ENCODE data around the gene BLTP2. TPM values are rescaled to one million over a fixed set of nuclear protein-coding genes. Genes with fewer than 3 reads are reported as not detected.
"Not testable (repeated sequence)": the region's sequence is repeated elsewhere in the genome, so short reads cannot be mapped to it uniquely, and the experiment has no call there.

BLTP2 gene
- polyA plus RNA-seq, 3 donors from 2014 or later: 16.1 to 43.2 (median 24.3) TPM

DNA sequence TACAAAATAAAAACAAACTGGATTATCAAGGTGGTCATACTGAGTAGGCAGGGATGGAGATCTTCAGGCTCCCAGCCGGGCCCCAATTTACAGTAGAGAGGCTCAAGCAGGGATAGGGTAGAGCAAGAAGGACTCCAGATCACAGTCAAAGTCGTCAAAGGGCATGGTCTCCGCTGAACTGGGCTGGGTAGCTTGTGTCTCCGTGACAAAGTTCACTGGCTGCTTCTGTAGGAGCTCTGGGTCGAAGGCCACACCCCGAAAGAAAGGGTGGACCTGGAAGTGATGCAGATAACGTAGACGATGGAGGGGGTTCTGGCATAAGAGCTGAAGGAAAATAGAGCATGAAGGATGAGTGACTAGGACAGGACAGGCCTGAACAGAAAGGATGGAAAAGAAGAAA is 34.6 kb downstream of the BLTP2 start:
- no peak overlapping the region for H3K4me3 Mint-ChIP-seq
- peaks cover 0 to 2% (median 0%) of the 10 kb centered on the region in 3 donors for H3K27me3 Mint-ChIP-seq (ENCODE audit: low read depth in 3 of 3)
- no peaks in the 10 kb centered on the region for H3K4me1 Mint-ChIP-seq
- peaks cover 7 to 18% (median 13%) of the 10 kb centered on the region in 3 donors for H3K36me3 Mint-ChIP-seq
- H3K9me3 Mint-ChIP-seq: no peaks in the 10 kb centered on the region
- no peak for DNase-seq
- H3K27ac Mint-ChIP-seq: peak overlapping the region in 3 of 6 donors; percentile 1 to 36 (median 22)

DNA sequence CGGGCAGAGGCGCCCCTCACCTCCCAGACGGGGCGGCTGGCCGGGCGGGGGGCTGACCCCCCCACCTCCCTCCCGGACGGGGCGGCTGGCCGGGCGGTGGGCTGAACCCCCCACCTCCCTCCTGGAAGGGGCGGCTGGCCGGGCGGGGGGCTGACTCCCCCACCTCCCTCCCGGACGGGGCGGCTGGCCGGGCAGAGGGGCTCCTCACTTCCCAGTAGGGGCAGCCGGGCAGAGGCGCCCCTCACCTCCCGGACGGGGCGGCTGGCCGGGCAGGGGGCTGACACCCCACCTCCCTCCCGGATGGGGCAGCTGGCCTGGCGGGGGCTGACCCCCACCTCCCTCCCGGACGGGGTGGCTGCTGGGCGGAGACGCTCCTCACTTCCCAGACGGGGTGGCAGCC is 40.9 kb downstream of the BLTP2 start:
- not testable (repeated sequence) for H3K27ac Mint-ChIP-seq, H3K36me3 Mint-ChIP-seq

DNA sequence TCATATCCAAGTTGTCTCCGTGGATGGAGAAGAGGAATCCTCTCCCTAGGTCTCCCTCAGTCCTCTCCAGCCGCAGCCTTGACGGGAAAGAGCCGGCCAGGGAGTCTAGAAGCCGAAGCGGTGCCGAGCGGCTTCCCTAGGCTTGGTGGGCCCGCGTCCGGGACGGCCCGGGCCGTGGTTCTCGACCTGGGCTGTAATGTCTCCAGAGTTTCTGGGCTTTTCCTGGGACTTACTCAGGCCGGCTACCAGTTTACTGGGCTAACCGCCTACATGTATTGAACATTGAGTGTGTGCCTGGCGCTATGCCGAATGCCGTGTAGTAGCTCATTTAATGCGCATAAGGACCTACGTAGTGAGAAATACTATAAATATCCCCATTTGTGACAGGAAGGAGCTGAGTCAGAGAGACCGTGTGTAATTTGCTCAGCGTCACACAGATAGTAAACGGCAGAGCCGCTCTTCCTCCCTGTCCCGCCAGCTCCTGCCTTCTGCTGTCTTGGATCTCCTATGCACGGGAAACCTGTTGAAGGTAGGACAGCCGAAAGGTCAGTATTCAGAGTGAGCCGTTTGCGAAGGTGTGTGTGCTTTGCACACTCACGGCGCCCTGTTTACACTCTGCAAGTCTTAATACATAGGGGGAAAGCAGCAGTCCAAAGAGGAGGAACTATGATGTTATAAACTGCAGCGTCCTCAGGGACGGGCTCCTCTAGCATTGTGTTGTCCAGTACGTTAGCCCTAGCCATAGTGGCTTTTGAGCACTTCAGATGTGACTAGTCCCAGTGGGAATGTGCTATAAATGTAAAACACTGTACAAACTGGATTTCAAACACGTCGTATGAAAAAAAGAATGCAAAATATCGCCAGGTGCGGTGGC is 45.4 kb downstream of the BLTP2 start:
- Mint-ChIP-seq H3K4me3 (peak overlapping the region; percentile 89 to 99 (median 97)), H3K9me3 (no peaks in the 10 kb centered on the region), H3K27ac (peak overlapping the region; percentile 97 to 99 (median 99)), H3K36me3 (no peaks in the 10 kb centered on the region), H3K4me1 (peaks cover 17 to 28% of the 10 kb centered on the region in 2 donors), H3K27me3 (ENCODE audit: low read depth in 3 of 3) (peaks cover 2 to 13% (median 6%) of the 10 kb centered on the region in 3 donors)
- DNase-seq: peak; percentile 56 to 70 (median 63)

More for the DNA sequence above, 40.9 kb downstream of the BLTP2 start:
- H3K4me3 Mint-ChIP-seq; DNase-seq; H3K9me3 Mint-ChIP-seq; H3K27me3 Mint-ChIP-seq (ENCODE audit: low read depth in 3 of 3): not testable (repeated sequence)
- H3K4me1 Mint-ChIP-seq: peaks cover 6 to 10% of the 10 kb centered on the region in 2 donors

DNA sequence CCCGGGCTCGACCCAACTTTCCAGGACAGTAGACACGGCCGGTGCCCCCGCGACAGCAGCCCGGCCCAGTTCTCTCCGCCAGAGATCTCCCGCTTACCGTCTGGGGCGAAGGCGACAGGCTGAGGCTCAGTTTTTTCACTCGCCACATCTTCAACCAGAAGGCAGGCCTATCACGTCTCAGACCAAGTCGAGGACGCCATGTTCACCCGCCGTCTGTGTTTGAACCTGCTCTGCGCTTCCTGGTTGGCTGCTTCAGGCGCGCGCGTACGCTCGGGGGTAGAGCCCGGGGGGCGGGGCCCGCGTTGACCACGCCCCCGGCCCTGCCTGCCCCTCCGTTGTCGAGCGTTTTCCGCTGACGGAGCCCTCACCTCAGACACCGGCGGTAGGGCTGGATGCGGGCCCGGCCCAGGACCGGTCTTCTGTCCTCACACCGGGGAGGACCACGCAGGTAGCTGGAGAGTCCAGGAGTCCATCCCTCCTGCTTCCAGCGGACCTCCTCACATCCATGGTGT is 46.1 kb downstream of the BLTP2 start, which contains the start of gene SPAG5:
SPAG5 (minus strand) TSS at position 227 of the 512 bp plus-strand sequence; CDS start at position 148, 79 bp downstream.
- peaks cover 2 to 13% (median 6%) of the 10 kb centered on the region in 3 donors for H3K27me3 Mint-ChIP-seq (ENCODE audit: low read depth in 3 of 3)
- DNase-seq: peak; percentile 93 to 95 (median 95)
- peaks cover 17 to 28% of the 10 kb centered on the region in 2 donors for H3K4me1 Mint-ChIP-seq
- no peaks in the 10 kb centered on the region for H3K36me3 Mint-ChIP-seq
- peak within 1 kb of the TSS; percentile 89 to 99 (median 97) for H3K4me3 Mint-ChIP-seq
- no peaks in the 10 kb centered on the region for H3K9me3 Mint-ChIP-seq
- peak within 1 kb of the TSS; percentile 97 to 99 (median 99) for H3K27ac Mint-ChIP-seq

DNA sequence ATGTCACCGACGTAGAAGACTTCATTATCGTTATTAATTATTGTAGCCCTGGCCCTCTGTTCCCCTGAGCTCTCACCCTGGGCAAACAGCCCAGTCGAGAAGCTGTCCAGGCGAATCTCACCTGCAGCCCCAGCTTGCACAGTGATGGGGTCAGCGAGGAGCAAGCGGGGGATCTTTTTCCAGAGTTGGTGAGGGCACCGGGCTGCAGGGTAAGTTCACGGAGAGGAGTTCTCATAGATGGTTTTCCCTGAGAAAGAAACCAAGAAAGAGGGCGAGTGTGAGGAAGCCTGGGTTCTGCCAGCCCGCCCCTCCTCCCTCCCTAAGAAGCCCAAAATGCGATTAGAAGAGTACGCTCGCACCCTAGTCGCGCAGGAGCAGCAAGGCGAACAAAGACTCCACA is 46.6 kb downstream of the BLTP2 start:
- DNase-seq: no peak
- Mint-ChIP-seq H3K27ac (peak overlapping the region; percentile 97 to 99 (median 99)), H3K27me3 (ENCODE audit: low read depth in 3 of 3) (peaks cover 2 to 13% (median 6%) of the 10 kb centered on the region in 3 donors), H3K36me3 (no peaks in the 10 kb centered on the region), H3K4me3 (peak overlapping the region; percentile 89 to 99 (median 97)), H3K4me1 (peaks cover 17 to 28% of the 10 kb centered on the region in 2 donors), H3K9me3 (no peaks in the 10 kb centered on the region)

DNA sequence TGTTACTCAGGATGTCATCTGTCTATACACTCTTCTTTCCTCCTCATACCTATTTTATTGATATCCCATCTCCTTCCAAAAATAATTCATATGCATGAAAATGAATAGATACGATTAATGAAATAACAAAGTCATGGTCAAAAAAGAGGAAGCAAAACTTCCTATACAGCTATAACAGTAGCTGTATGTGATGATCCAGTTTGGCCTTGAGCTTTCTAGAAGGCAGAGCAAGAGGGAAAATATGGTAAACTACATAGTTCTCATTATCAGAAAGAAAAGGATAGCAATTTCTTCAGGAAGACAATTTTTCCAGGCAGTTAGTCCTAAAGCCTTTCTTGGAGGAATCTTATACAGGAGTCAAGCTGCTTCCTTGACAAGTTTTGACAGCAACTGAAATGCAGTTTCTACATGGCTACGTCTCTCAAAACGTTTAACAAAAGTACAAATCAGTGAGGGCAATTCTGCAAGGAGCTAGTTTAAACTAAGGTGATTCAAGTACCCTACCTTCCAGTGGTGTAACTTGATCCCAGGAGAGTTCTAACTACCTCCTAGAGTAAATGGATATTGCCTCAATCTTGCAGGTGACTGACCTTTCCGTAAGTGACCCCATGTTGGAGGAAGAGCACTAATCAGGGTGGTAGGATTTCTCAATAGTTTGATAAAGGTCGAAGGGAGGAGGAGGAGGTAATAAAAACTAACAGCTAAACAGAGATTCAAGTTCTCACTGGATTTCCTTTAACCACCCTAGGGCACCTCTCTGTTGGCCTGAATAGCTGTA is 47.2 kb downstream of the BLTP2 start:
- Mint-ChIP-seq H3K27ac (peak overlapping the region; percentile 77 to 99 (median 98)), H3K4me3 (peak overlapping the region; percentile 89 to 99 (median 97)), H3K9me3 (no peaks in the 10 kb centered on the region), H3K4me1 (peaks cover 17 to 28% of the 10 kb centered on the region in 2 donors), H3K36me3 (peaks cover 0 to 1% (median 0%) of the 10 kb centered on the region in 3 donors), H3K27me3 (ENCODE audit: low read depth in 3 of 3) (peaks cover 2 to 13% (median 6%) of the 10 kb centered on the region in 3 donors)
- DNase-seq: no peak

Other genes starting within 250 kb of the BLTP2 start
- gene SLC46A1, start 238.9 kb downstream of the BLTP2 start, polyA plus RNA-seq: 1 to 10 TPM in 1 of 3 donors, under 1 TPM in 1, not detected in 1; 0.61 to 1.9 TPM
- gene SLC13A2, start 171.5 kb downstream of the BLTP2 start, polyA plus RNA-seq: not detected
- not detected for gene FOXN1, start 138.8 kb downstream of the BLTP2 start, polyA plus RNA-seq
- gene UNC119, start 92.5 kb downstream of the BLTP2 start, polyA plus RNA-seq: 10 to 100 TPM; 45.4 to 61.1 (median 50.4) TPM
- 100 to 1,000 TPM in 1 of 3 donors, 10 to 100 TPM in 2; 71.7 to 135 (median 96.8) TPM for gene PIGS, start 73.6 kb downstream of the BLTP2 start, polyA plus RNA-seq
- gene ALDOC, start 68.3 kb downstream of the BLTP2 start, polyA plus RNA-seq: 10 to 100 TPM; 50.9 to 80.1 (median 53.2) TPM
- 1 to 10 TPM in 2 of 3 donors, under 1 TPM in 1; 0.73 to 4.1 (median 3.2) TPM for gene SPAG5, start 46.1 kb downstream of the BLTP2 start, polyA plus RNA-seq
- gene RSKR, start 31.0 kb downstream of the BLTP2 start, polyA plus RNA-seq: under 1 TPM in 1 of 3 donors, not detected in 2; 0.73 TPM
- 100 to 1,000 TPM; 101 to 153 (median 112) TPM for gene SDF2, start 16.7 kb upstream of the BLTP2 start, polyA plus RNA-seq
- 10 to 100 TPM in 1 of 3 donors, 1 to 10 TPM in 2; 5.2 to 18.3 (median 7.4) TPM for gene SUPT6H, start 17.0 kb upstream of the BLTP2 start, polyA plus RNA-seq
- 1 to 10 TPM in 1 of 3 donors, under 1 TPM in 2; 0.59 to 1.8 (median 0.60) TPM for gene PROCA1, start 66.7 kb upstream of the BLTP2 start, polyA plus RNA-seq
- 1 to 10 TPM; 2.3 to 6.1 (median 5.3) TPM for gene RAB34, start 72.7 kb upstream of the BLTP2 start, polyA plus RNA-seq
- 1,000 to 10,000 TPM; 2,545 to 3,232 (median 2,896) TPM for gene RPL23A, start 74.8 kb upstream of the BLTP2 start, polyA plus RNA-seq
- not detected for gene TLCD1, start 81.1 kb upstream of the BLTP2 start, polyA plus RNA-seq
- 1 to 10 TPM; 1.7 to 4.2 (median 3.6) TPM for gene NEK8, start 83.6 kb upstream of the BLTP2 start, polyA plus RNA-seq
- gene TRAF4, start 98.9 kb upstream of the BLTP2 start, polyA plus RNA-seq: 1 to 10 TPM; 2.5 to 5.1 (median 2.7) TPM
- 10 to 100 TPM in 1 of 3 donors, 1 to 10 TPM in 2; 2.5 to 13.7 (median 4.9) TPM for gene FAM222B, start 197.6 kb upstream of the BLTP2 start, polyA plus RNA-seq
- 10 to 100 TPM; 32.6 to 48.9 (median 43.5) TPM for gene ERAL1, start 209.9 kb upstream of the BLTP2 start, polyA plus RNA-seq

Measured in immature natural killer cell (primary cell).